HCT116 (cell line): ENCODE data around the gene RHEX. TPM values are rescaled to one million over a fixed set of nuclear protein-coding genes. Genes with fewer than 3 reads are reported as not detected.

ENCODE experiments used
- ATAC-seq: fragments of 200-7000 bp; cut with Tn5 transposase; 2 replicates; pipeline ENCODE4 v1.9.1; 2020; ENCODE audit warnings: mild to moderate bottlenecking, moderate library complexity
- BruUV-seq: library from RNA; stranded (reverse); fragments of 400-500 nt; replicated peaks from 2 replicates; lab custom pipeline; 2021; lab: Mats Ljungman, UMichigan
- CTCF ChIA-PET: fragments of 300-600 bp; sonication (Branson Sonifier 250); formaldehyde crosslinking; loops from one replicate; lab custom pipeline; 2021; ENCODE audit warnings: antibody characterized with exemption; lab: Charles Lee
- POLR2A ChIA-PET: fragments of 300-600, 350-600 bp; sonication (Branson Sonifier 250); formaldehyde crosslinking; loops from one replicate; lab custom pipeline; 2021; ENCODE audit warnings: antibody characterized with exemption; lab: Charles Lee
- RAD21 ChIA-PET, 2 experiments: fragments of 300-600 bp; sonication (Branson Sonifier 250); formaldehyde crosslinking; loops; one replicate each; lab custom pipeline; 2023; ENCODE audit warnings: low total read pairs in 2 of 2; ENCODE audit not compliant: uncharacterized antibody in 2 of 2, unreplicated experiment in 2 of 2, low non-redundant PET in 1 of 2; lab: Charles Lee
- DNase-seq: peaks from one replicate; pipeline ENCODE4 v3.0.0-alpha.2; 2010; ENCODE audit warnings: low read depth, low spot score
- H2AFZ ChIP-seq: fragments of 200-600 bp; shearing (Covaris generic), sonication (generic); 2 replicates; pipeline ENCODE4 v1.6.1; 2017; ENCODE audit warnings: low read depth, mixed run types, mixed read lengths, antibody characterized with exemption, low read length; ENCODE audit not compliant: poor library complexity, severe bottlenecking
- H3K27ac ChIP-seq: 2 replicates; pipeline ENCODE4 v1.5.1; 2012; ENCODE audit warnings: low read depth, low read length
- H3K27me3 ChIP-seq: fragments of 200-600 bp; sonication (generic); 2 replicates; pipeline ENCODE4 v1.6.1; 2016; ENCODE audit warnings: mixed run types, low read length, mixed read lengths; ENCODE audit not compliant: insufficient read depth
- H3K36me3 ChIP-seq, 2 experiments: fragments of 200-500 bp in 1 of 2; fragments of 200-600 bp in 1 of 2; sonication (Bioruptor generic) in 1 of 2; sonication (generic) in 1 of 2; 2 replicates each; pipeline versions ENCODE4 v1.5.1 to v1.6.1; 2014 to 2016; ENCODE audit warnings: low read length in 2 of 2, inconsistent platforms in 1 of 2, mixed read lengths in 1 of 2, mixed run types in 1 of 2; ENCODE audit not compliant: insufficient read depth in 2 of 2, control insufficient read depth in 1 of 2
- H3K4me1 ChIP-seq, 2 experiments: fragments of 200-600 bp in 1 of 2; sonication (generic) in 1 of 2; 2 replicates each; pipeline versions ENCODE4 v1.5.1 to v1.6.1; 2012 to 2017; ENCODE audit warnings: low read length in 2 of 2, inconsistent platforms in 1 of 2, mild to moderate bottlenecking in 1 of 2, mixed read lengths in 1 of 2, mixed run types in 1 of 2, moderate library complexity in 1 of 2; ENCODE audit not compliant: insufficient read depth in 2 of 2, control insufficient read depth in 1 of 2
- H3K4me2 ChIP-seq: fragments of 200-600 bp; sonication (generic); 2 replicates; pipeline ENCODE4 v1.6.1; 2017; ENCODE audit warnings: mixed run types, low read length, mixed read lengths
- H3K4me3 ChIP-seq, 2 experiments: fragments of 200-600 bp in 1 of 2; sonication (generic) in 1 of 2; replicated peaks in 1 of 2; 2 replicates each; pipeline ENCODE4 v1.5.1; 2011 to 2016; ENCODE audit warnings: low read length in 2 of 2, control low read depth in 1 of 2, low read depth in 1 of 2, mild to moderate bottlenecking in 1 of 2, mixed read lengths in 1 of 2, mixed run types in 1 of 2
- H3K79me2 ChIP-seq: fragments of 200-600 bp; sonication (generic); 2 replicates; pipeline ENCODE4 v1.6.1; 2017; ENCODE audit warnings: mild to moderate bottlenecking, mixed run types, low read length, moderate library complexity, mixed read lengths; ENCODE audit not compliant: insufficient read depth
- H3K9ac ChIP-seq: fragments of 200-600 bp; sonication (generic); 2 replicates; pipeline ENCODE4 v1.6.1; 2016; ENCODE audit warnings: low read length, mixed read lengths
- H3K9me2 ChIP-seq: fragments of 200-600 bp; sonication (generic), shearing (Covaris generic); 2 replicates; pipeline ENCODE4 v1.6.1; 2017; ENCODE audit warnings: mixed run types, mild to moderate bottlenecking, moderate library complexity; ENCODE audit not compliant: insufficient read depth
- H3K9me3 ChIP-seq, 2 experiments: fragments of 200-500 bp in 1 of 2; fragments of 200-600 bp in 1 of 2; sonication (Bioruptor generic) in 1 of 2; sonication (generic) in 1 of 2; 2 replicates each; pipeline ENCODE4 v1.6.1; 2014 to 2017; ENCODE audit warnings: low read length in 2 of 2, mixed read lengths in 2 of 2, inconsistent platforms in 1 of 2, low read depth in 1 of 2, mild to moderate bottlenecking in 1 of 2, mixed run types in 1 of 2, moderate library complexity in 1 of 2; ENCODE audit not compliant: control insufficient read depth in 1 of 2, insufficient read depth in 1 of 2
- H4K20me1 ChIP-seq: fragments of 200-600 bp; sonication (generic), shearing (Covaris generic); 2 replicates; pipeline ENCODE4 v1.6.1; 2017; ENCODE audit warnings: mixed run types, mild to moderate bottlenecking, moderate library complexity; ENCODE audit not compliant: insufficient read depth
- CBX3 ChIP-seq: IDR thresholded peaks from 2 replicates; pipeline ENCODE4 v1.6.1; 2012; ENCODE audit warnings: low read depth
- CEBPB ChIP-seq: IDR thresholded peaks from 2 replicates; pipeline ENCODE4 v1.6.1; 2012; ENCODE audit warnings: low read depth
- EGR1 ChIP-seq: IDR thresholded peaks from 2 replicates; pipeline ENCODE4 v1.6.1; 2012; ENCODE audit warnings: low read depth
- JUND ChIP-seq: IDR thresholded peaks from 2 replicates; pipeline ENCODE4 v1.6.1; 2012
- POLR2A ChIP-seq: IDR thresholded peaks from 2 replicates; pipeline ENCODE4 v1.7.0; 2011; ENCODE audit warnings: borderline replicate concordance; ENCODE audit not compliant: insufficient read depth, insufficient read length; ENCODE audit errors: extremely low read depth
- POLR2AphosphoS5 ChIP-seq: IDR thresholded peaks from 2 replicates; pipeline ENCODE4 v1.6.1; 2011; ENCODE audit warnings: mild to moderate bottlenecking, low read depth, low read length, moderate library complexity
- RAD21 ChIP-seq: IDR thresholded peaks from 2 replicates; pipeline ENCODE4 v1.6.1; 2012; ENCODE audit warnings: low read depth, mild to moderate bottlenecking
- SP1 ChIP-seq: IDR thresholded peaks from 2 replicates; pipeline ENCODE4 v1.6.1; 2012; ENCODE audit warnings: low read depth
- SRF ChIP-seq: IDR thresholded peaks from 2 replicates; pipeline ENCODE4 v1.6.1; 2012; ENCODE audit warnings: low read depth
- TCF7L2 ChIP-seq: IDR thresholded peaks from 2 replicates; pipeline ENCODE4 v1.7.0; 2011; ENCODE audit warnings: borderline replicate concordance, inconsistent platforms; ENCODE audit not compliant: insufficient read depth, insufficient read length; ENCODE audit errors: extremely low read depth
- ZBTB33 ChIP-seq: IDR thresholded peaks from 2 replicates; pipeline ENCODE4 v1.6.1; 2011; ENCODE audit warnings: mild to moderate bottlenecking, low read length, moderate library complexity; ENCODE audit not compliant: insufficient replicate concordance; ENCODE audit errors: extremely low read depth
- ZFX ChIP-seq: fragments of 450-650 bp; IDR thresholded peaks from 2 replicates; pipeline ENCODE4 v1.6.1; 2017
- ZNF274 ChIP-seq: fragments of 200-500 bp; sonication (Bioruptor generic); IDR thresholded peaks from 2 replicates; pipeline ENCODE4 v1.6.1; 2014; ENCODE audit warnings: mild to moderate bottlenecking, low read depth, low read length, inconsistent platforms
- intact Hi-C: fragments of 100-400 bp; cut with micrococcal nuclease; formaldehyde crosslinking; loops from 2 replicates; pipeline ENCODE4 v1.10.0; 2022
- total RNA-seq: library from RNA; stranded (reverse); gene quantifications from one replicate; pipeline ENCODE4 v1.2.1, GENCODE V29; 2021; ENCODE audit not compliant: unreplicated experiment
- TF ChIP-seq, protein P1 (sequence below): IDR thresholded peaks from 2 replicates; pipeline ENCODE4 v1.6.1; 2012; ENCODE audit warnings: low read depth
- TF ChIP-seq, protein P2 (sequence below): IDR thresholded peaks from 2 replicates; pipeline ENCODE4 v1.6.1; 2012
- TF ChIP-seq, protein P3 (sequence below): IDR thresholded peaks from 2 replicates; pipeline ENCODE4 v1.6.1; 2012

RHEX gene
- total RNA-seq, 1 experiment from 2014 or later, result not detected

DNA sequence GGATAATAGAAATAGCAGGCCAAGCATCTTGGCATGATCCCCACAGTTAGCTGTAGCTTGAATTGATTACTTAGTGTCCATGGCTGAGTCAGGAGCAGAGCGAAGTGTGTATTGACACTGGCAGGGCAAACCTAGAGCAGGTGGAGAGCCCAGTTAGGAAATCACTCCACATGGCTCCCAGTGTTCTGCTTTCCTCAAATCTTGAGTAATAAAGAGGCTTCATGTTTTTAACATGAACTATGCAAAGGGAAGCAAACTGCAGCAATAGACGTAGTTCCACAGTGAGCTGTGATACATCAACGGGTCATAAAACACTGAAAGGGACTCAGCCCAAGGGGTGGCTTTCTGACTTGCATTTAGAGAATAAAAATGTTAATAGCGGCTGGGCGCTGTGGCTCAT is 28.9 kb downstream of the RHEX start:
- ChIA-PET CTCF (no interaction called here), RAD21 (no interaction called here), POLR2A (no interaction called here)
- Histone ChIP-seq H3K27ac (no peak overlapping the region), H3K27me3 (no peaks in the 10 kb centered on the region), H2AFZ (no peak overlapping the region), H3K4me2 (no peak overlapping the region), H3K36me3 (no peaks in the 10 kb centered on the region), H3K4me3 (no peak overlapping the region), H3K9ac (no peak overlapping the region), H3K9me3 (no peaks in the 10 kb centered on the region), H3K79me2 (no peaks in the 10 kb centered on the region), H3K4me1 (0 out of 4 replicates have a peak, but pooled peaks cover 0 to 3% of the 10 kb centered on the region in 2 experiments), H3K9me2 (no peaks in the 10 kb centered on the region), H4K20me1 (no peaks in the 10 kb centered on the region)
- BruUV-seq, result no TSS peak
- DNase-seq (no peak), ATAC-seq (no peak)
- intact Hi-C loops, result no loop called here
- no peak for TF ChIP-seq CEBPB
- no peak for TF ChIP-seq SRF
- TF ChIP-seq ZNF274, result no peak
- no peak for TF ChIP-seq POLR2AphosphoS5
- TF ChIP-seq, protein P1, sequence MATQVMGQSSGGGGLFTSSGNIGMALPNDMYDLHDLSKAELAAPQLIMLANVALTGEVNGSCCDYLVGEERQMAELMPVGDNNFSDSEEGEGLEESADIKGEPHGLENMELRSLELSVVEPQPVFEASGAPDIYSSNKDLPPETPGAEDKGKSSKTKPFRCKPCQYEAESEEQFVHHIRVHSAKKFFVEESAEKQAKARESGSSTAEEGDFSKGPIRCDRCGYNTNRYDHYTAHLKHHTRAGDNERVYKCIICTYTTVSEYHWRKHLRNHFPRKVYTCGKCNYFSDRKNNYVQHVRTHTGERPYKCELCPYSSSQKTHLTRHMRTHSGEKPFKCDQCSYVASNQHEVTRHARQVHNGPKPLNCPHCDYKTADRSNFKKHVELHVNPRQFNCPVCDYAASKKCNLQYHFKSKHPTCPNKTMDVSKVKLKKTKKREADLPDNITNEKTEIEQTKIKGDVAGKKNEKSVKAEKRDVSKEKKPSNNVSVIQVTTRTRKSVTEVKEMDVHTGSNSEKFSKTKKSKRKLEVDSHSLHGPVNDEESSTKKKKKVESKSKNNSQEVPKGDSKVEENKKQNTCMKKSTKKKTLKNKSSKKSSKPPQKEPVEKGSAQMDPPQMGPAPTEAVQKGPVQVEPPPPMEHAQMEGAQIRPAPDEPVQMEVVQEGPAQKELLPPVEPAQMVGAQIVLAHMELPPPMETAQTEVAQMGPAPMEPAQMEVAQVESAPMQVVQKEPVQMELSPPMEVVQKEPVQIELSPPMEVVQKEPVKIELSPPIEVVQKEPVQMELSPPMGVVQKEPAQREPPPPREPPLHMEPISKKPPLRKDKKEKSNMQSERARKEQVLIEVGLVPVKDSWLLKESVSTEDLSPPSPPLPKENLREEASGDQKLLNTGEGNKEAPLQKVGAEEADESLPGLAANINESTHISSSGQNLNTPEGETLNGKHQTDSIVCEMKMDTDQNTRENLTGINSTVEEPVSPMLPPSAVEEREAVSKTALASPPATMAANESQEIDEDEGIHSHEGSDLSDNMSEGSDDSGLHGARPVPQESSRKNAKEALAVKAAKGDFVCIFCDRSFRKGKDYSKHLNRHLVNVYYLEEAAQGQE, result no peak
- TF ChIP-seq RAD21, result no peak
- TF ChIP-seq EGR1, result no peak
- no peak for TF ChIP-seq POLR2A
- TF ChIP-seq, protein P2, sequence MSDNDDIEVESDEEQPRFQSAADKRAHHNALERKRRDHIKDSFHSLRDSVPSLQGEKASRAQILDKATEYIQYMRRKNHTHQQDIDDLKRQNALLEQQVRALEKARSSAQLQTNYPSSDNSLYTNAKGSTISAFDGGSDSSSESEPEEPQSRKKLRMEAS, result no peak
- TF ChIP-seq ZBTB33, result no peak
- TF ChIP-seq, protein P3, sequence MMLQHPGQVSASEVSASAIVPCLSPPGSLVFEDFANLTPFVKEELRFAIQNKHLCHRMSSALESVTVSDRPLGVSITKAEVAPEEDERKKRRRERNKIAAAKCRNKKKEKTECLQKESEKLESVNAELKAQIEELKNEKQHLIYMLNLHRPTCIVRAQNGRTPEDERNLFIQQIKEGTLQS, result no peak
- TF ChIP-seq TCF7L2, result no peak
- TF ChIP-seq CBX3, result no peak
- TF ChIP-seq ZFX, result no peak
- TF ChIP-seq JUND, result no peak
- no peak for TF ChIP-seq SP1
